Measurements from ENCODE around the gene MYH7B. TPM values are rescaled to one million over a fixed set of nuclear protein-coding genes. Genes with fewer than 3 reads are reported as not detected.

The MYH7B gene
- total RNA-seq, 1 donor from 2014 or later = 1.3 TPM

- Mint-ChIP-seq H3K27me3 (ENCODE audit: low read depth) (no peaks in the 10 kb centered on the region), H3K4me3 (no peak overlapping the region), H3K36me3 (peaks cover 28% of the 10 kb centered on the region), H3K27ac (no peak overlapping the region), H3K4me1 (no peaks in the 10 kb centered on the region), H3K9me3 (no peaks in the 10 kb centered on the region)
- DNase-seq (ENCODE audit: low spot score in 2 of 2, unreplicated experiment in 2 of 2) = no peak
- TF ChIP-seq, protein P1, sequence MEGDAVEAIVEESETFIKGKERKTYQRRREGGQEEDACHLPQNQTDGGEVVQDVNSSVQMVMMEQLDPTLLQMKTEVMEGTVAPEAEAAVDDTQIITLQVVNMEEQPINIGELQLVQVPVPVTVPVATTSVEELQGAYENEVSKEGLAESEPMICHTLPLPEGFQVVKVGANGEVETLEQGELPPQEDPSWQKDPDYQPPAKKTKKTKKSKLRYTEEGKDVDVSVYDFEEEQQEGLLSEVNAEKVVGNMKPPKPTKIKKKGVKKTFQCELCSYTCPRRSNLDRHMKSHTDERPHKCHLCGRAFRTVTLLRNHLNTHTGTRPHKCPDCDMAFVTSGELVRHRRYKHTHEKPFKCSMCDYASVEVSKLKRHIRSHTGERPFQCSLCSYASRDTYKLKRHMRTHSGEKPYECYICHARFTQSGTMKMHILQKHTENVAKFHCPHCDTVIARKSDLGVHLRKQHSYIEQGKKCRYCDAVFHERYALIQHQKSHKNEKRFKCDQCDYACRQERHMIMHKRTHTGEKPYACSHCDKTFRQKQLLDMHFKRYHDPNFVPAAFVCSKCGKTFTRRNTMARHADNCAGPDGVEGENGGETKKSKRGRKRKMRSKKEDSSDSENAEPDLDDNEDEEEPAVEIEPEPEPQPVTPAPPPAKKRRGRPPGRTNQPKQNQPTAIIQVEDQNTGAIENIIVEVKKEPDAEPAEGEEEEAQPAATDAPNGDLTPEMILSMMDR (IDR thresholded peaks at IDR 0.05; ENCODE audit: unreplicated experiment) = no peak
Observed at GRCh38 chr20:34945315-34946077, 10.2 kb upstream of the MYH7B start.

DNA sequence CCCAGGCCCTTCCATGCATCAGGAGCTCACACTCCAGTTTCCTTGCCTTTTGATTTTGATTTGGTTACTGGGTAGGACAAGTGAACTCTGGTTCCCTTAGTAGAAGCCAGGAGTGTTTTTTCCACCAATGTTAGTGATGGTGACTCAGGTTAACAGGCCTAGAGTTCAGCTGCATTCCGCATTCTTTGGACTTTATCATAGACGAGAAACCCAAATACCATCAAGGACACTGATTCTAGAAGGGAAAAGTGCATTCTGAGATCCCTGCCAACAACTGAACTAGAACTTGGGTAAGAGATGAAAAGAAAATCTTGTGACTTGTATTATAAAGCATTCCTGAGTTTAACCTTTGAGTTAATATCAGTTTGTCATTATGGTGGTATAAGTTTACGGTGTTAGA is 9.0 kb upstream of the MYH7B start:
- no peak for DNase-seq (ENCODE audit: low spot score in 2 of 2, unreplicated experiment in 2 of 2)
- Mint-ChIP-seq H3K9me3 (no peaks in the 10 kb centered on the region), H3K27ac (no peak overlapping the region), H3K4me1 (peaks cover 5% of the 10 kb centered on the region), H3K4me3 (no peak overlapping the region), H3K36me3 (peaks cover 24% of the 10 kb centered on the region), H3K27me3 (ENCODE audit: low read depth) (no peaks in the 10 kb centered on the region)
- TF ChIP-seq, protein P1 (IDR thresholded peaks at IDR 0.05; ENCODE audit: unreplicated experiment) = no peak

DNA sequence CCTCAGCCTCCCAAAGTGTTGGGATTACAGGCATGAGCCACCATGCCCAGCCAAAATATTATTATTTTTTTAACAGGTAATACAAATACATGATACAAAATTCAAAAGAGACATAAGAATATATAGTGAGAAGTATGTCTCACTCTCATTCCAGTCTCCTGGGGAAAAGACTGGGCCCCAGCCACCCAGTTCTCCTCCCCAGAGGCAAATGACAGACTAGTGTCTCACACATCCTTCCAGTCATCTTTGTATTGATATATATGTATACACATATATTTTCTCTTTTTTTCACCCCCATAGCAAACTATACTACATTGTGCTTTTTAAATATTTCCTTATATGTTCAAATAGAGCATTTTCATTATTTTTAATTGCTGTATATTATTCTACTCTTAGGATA is 8.3 kb upstream of the MYH7B start:
- Mint-ChIP-seq H3K4me3 (no peak overlapping the region), H3K9me3 (no peaks in the 10 kb centered on the region), H3K4me1 (peaks cover 5% of the 10 kb centered on the region), H3K27me3 (ENCODE audit: low read depth) (no peaks in the 10 kb centered on the region), H3K36me3 (peaks cover 23% of the 10 kb centered on the region), H3K27ac (no peak overlapping the region)
- DNase-seq (ENCODE audit: low spot score in 2 of 2, unreplicated experiment in 2 of 2) = no peak
- TF ChIP-seq, protein P1 (IDR thresholded peaks at IDR 0.05; ENCODE audit: unreplicated experiment) = no peak

- Mint-ChIP-seq H3K4me1 (peaks cover 12% of the 10 kb centered on the region), H3K27me3 (ENCODE audit: low read depth) (no peaks in the 10 kb centered on the region), H3K36me3 (peaks cover 18% of the 10 kb centered on the region), H3K27ac (no peak overlapping the region), H3K4me3 (no peak overlapping the region), H3K9me3 (no peaks in the 10 kb centered on the region)
- no peak for DNase-seq (ENCODE audit: low spot score in 2 of 2, unreplicated experiment in 2 of 2)
- TF ChIP-seq, protein P1 (IDR thresholded peaks at IDR 0.05; ENCODE audit: unreplicated experiment) = no peak
Observed at GRCh38 chr20:34948030-34948429, 7.6 kb upstream of the MYH7B start.

DNA sequence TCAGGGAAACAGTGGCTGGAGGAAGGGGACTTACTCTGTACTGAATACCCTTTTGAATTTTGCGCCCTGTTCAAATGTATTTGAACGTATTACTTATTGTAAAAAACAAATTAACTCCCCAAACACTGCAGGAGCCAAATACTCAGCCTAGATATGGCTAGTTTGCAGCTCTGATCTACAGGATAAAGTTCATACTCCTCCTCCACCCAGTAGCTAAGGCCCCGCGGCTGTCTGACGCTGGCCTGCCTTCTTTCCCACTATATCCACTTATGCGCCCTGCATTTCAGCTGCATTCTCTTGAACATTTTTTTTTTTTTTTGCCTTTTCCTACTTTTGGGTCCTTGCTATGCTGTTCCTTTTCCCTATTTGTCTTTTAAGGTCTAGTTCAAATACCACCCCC is 6.5 kb upstream of the MYH7B start:
- peaks cover 18% of the 10 kb centered on the region for H3K4me1 Mint-ChIP-seq
- peaks cover 12% of the 10 kb centered on the region for H3K36me3 Mint-ChIP-seq
- no peaks in the 10 kb centered on the region for H3K9me3 Mint-ChIP-seq
- H3K27me3 Mint-ChIP-seq (ENCODE audit: low read depth) = no peaks in the 10 kb centered on the region
- TF ChIP-seq, protein P1 (IDR thresholded peaks at IDR 0.05; ENCODE audit: unreplicated experiment) = no peak
- no peak overlapping the region for H3K4me3 Mint-ChIP-seq
- no peak for DNase-seq (ENCODE audit: low spot score in 2 of 2, unreplicated experiment in 2 of 2)
- H3K27ac Mint-ChIP-seq = no peak overlapping the region
